ENCODE data around the gene ROS1. TPM values are rescaled to one million over a fixed set of nuclear protein-coding genes. Genes with fewer than 3 reads are reported as not detected.

ROS1 gene
- total and polyA plus RNA-seq, 2 donors (not counting 3 experiments of a cell fraction or from before 2014, with no cell fraction given): not detected

DNA sequence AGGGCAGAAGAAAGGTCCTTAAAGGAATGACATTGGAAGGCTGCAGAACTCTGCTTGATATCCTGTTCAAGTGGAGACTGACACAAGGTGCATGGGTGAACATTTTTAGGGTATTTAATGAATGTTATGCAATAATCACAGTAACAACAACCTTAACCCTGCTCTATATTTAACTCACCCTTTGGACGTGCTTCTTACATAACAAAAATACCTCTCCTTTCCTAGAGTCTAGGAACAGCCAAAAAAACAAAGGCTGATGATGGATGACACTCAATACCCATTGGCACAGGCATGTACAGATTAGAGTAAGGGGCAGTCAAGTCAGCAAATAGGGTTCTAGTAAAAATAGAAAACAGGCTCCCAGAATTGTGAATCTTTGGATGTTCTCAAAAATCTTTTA lies 30.6 kb downstream of the ROS1 start:
- H3K36me3 ChIP-seq (ENCODE audit: control insufficient read depth in 2 of 2, extremely low read depth in 1 of 2, insufficient read depth in 2 of 2, low read length in 2 of 2): no peaks in the 10 kb centered on the region
- ChIA-PET CTCF (no interaction called here), POLR2A (no interaction called here)
- no peak overlapping the region for H3K4me3 ChIP-seq (replicated peaks in 1 of 3; ENCODE audit: insufficient read depth in 1 of 3, low read depth in 1 of 3, low read length in 3 of 3)
- no peaks in the 10 kb centered on the region for H3K9me3 ChIP-seq (replicated peaks; ENCODE audit: control insufficient read depth, insufficient read depth, low read length)
- dilution Hi-C loops (cut with MboI; ENCODE audit: extremely low pct_ligation_motif_present, low sequenced_read_pairs) (no loop called here), intact Hi-C loops (cut with micrococcal nuclease) (no loop called here)
- no peaks in the 10 kb centered on the region for H3K79me2 ChIP-seq (ENCODE audit: control insufficient read depth, insufficient read depth, low read length)
- no peaks in the 10 kb centered on the region for H3K4me1 ChIP-seq (ENCODE audit: control insufficient read depth, extremely low read depth, insufficient read depth, low read length)
- H2AFZ ChIP-seq (ENCODE audit: low read depth, low read length): no peak overlapping the region
- BruUV-seq (replicated peaks): no TSS peak
- H3K4me2 ChIP-seq (ENCODE audit: insufficient read depth, low read length): no peak overlapping the region
- H3K9me1 ChIP-seq (replicated peaks; ENCODE audit: control insufficient read depth, extremely low read depth, insufficient read depth, low read length): no peaks in the 10 kb centered on the region
- TF ChIP-seq JUN (IDR thresholded peaks at IDR 0.05; ENCODE audit: borderline replicate concordance, insufficient read depth, insufficient read length, low read depth) (no peak), POLR2A (IDR thresholded peaks at IDR 0.05; ENCODE audit: low read depth, low read length) (no peak), GATA2 (IDR thresholded peaks at IDR 0.05; ENCODE audit: insufficient read depth, insufficient read length, low read depth, low read length) (no peak), POLR2AphosphoS5 (IDR thresholded peaks at IDR 0.05; ENCODE audit: insufficient read depth, low read depth, low read length) (no peak), FOS (IDR thresholded peaks at IDR 0.05; ENCODE audit: borderline replicate concordance, insufficient read depth, low read length) (no peak), MYC (IDR thresholded peaks at IDR 0.05; ENCODE audit: low read depth, low read length) (no peak), EZH2 (IDR thresholded peaks at IDR 0.05; ENCODE audit: borderline replicate concordance, low read depth, low read length, severe bottlenecking) (no peak)
- TF ChIP-seq, protein P1, sequence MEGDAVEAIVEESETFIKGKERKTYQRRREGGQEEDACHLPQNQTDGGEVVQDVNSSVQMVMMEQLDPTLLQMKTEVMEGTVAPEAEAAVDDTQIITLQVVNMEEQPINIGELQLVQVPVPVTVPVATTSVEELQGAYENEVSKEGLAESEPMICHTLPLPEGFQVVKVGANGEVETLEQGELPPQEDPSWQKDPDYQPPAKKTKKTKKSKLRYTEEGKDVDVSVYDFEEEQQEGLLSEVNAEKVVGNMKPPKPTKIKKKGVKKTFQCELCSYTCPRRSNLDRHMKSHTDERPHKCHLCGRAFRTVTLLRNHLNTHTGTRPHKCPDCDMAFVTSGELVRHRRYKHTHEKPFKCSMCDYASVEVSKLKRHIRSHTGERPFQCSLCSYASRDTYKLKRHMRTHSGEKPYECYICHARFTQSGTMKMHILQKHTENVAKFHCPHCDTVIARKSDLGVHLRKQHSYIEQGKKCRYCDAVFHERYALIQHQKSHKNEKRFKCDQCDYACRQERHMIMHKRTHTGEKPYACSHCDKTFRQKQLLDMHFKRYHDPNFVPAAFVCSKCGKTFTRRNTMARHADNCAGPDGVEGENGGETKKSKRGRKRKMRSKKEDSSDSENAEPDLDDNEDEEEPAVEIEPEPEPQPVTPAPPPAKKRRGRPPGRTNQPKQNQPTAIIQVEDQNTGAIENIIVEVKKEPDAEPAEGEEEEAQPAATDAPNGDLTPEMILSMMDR (IDR thresholded peaks at IDR 0.05; ENCODE audit: extremely low read depth in 1 of 2, insufficient read depth in 1 of 2, low read depth in 1 of 2, low read length in 2 of 2): no peak
- TF ChIP-seq, protein P2, sequence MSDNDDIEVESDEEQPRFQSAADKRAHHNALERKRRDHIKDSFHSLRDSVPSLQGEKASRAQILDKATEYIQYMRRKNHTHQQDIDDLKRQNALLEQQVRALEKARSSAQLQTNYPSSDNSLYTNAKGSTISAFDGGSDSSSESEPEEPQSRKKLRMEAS (IDR thresholded peaks at IDR 0.05; ENCODE audit: insufficient read depth, insufficient read length): no peak
- DNase-seq (ENCODE audit: low read depth, low spot score): no peak
- H3K9ac ChIP-seq (replicated peaks; ENCODE audit: extremely low read depth, insufficient read depth, low read length): no peak overlapping the region
- H4K20me1 ChIP-seq (replicated peaks; ENCODE audit: control insufficient read depth, extremely low read depth, insufficient read depth, low read length): no peaks in the 10 kb centered on the region
- no peak for FAIRE-seq
- no peak overlapping the region for H3K27ac ChIP-seq (ENCODE audit: insufficient read depth, low read depth, low read length)
- peaks cover 2 to 11% of the 10 kb centered on the region in 2 experiments for H3K27me3 ChIP-seq (ENCODE audit: control insufficient read depth in 2 of 2, insufficient read depth in 2 of 2, low read length in 2 of 2)
